KBM-7 (cell line): Measurements from ENCODE around the gene FILIP1.

Experiments used
- DNase-seq: peaks from one replicate; pipeline ENCODE4 v3.0.0-alpha.2; 2015
- in situ Hi-C: fragments of 300-500 bp; cut with MboI; formaldehyde crosslinking; loops from 2 replicates; pipeline ENCODE4 v1.14.3; 2020; ENCODE audit warnings: low sequenced_read_pairs, low pct_unique_long_range_greater_than_20kb, mixed read lengths

The FILIP1 gene, protein sequence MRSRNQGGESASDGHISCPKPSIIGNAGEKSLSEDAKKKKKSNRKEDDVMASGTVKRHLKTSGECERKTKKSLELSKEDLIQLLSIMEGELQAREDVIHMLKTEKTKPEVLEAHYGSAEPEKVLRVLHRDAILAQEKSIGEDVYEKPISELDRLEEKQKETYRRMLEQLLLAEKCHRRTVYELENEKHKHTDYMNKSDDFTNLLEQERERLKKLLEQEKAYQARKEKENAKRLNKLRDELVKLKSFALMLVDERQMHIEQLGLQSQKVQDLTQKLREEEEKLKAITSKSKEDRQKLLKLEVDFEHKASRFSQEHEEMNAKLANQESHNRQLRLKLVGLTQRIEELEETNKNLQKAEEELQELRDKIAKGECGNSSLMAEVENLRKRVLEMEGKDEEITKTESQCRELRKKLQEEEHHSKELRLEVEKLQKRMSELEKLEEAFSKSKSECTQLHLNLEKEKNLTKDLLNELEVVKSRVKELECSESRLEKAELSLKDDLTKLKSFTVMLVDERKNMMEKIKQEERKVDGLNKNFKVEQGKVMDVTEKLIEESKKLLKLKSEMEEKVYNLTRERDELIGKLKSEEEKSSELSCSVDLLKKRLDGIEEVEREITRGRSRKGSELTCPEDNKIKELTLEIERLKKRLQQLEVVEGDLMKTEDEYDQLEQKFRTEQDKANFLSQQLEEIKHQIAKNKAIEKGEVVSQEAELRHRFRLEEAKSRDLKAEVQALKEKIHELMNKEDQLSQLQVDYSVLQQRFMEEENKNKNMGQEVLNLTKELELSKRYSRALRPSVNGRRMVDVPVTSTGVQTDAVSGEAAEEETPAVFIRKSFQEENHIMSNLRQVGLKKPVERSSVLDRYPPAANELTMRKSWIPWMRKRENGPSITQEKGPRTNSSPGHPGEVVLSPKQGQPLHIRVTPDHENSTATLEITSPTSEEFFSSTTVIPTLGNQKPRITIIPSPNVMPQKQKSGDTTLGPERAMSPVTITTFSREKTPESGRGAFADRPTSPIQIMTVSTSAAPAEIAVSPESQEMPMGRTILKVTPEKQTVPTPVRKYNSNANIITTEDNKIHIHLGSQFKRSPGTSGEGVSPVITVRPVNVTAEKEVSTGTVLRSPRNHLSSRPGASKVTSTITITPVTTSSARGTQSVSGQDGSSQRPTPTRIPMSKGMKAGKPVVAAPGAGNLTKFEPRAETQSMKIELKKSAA (N-terminal part only)

DNA sequence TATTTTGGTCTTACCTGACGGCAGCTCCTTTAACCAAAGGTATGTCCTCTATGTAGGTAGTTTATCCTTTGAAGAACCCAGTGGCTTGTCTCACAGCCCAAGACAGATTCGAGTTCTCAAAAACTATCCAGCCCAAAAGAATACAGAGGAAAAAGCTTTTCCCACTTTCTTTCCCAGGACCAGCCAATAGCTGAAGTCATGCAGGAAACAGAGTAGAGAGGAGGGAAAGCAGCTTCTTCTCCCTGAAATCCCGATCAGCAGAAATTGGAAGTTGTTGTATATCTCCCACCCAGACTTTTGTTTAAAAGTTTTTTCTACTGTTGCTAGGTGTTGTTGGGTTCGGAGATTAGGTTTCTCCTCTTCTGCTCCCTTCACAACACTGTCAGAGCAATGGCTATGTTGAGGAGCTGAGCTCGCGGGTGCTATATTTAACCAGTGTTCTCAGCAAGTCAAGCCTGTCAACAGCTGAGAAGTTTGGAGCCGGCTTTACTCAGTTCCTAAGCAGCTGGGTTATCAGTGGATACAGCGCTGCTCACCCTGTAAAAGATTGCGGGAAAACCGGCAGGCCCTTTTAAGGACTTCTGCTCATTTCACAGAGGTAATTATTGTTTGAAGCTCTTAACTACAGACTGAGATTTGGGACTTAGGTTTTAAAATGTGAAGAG is at the start of gene FILIP1:
Gene FILIP1 (minus strand): TSS at position 401 of the 665 bp plus-strand sequence. CDS start 78,828 bp downstream, outside the sequence.
- in situ Hi-C loops: no loop called here
- DNase-seq: no peak

DNA sequence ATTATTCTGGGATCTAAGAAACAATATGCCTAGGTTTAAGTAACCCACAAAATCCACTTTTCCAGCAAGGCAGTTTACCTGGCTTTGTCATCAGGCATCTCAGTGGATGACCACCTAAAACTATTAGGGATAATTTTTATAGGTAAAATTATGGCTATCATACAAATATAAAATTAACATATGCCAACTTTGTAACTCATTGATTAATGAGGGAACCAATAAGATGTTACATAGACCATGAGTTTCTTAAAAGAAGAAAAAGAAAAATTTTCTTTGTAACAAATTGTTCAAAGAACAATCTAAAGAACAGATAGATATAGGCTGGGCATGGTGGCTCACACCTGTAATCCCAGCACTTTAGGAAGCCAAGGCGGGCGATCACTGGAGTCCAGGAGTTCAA is 49.7 kb upstream of the FILIP1 start:
- DNase-seq: no peak
- in situ Hi-C loops: no loop called here

DNA sequence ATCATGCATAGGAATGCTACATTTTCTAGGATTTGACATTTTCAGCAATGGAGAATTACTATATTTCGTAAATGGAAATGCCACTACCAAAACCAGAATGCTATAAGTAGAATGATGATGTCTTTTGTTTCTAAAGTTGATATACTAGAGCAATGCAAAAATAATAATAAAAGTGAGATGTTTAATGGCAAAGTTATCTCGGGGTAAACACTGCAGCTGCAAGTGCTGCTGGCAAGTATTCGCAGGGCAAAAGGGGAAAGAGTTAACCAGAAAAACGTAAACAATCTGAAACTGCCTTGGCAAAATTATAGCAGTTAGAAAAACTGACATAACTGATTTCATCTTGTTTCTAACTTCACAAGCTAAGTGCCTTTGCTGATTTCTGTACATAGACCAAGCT is 45.5 kb upstream of the FILIP1 start:
- DNase-seq: no peak
- in situ Hi-C loops: no loop called here

DNA sequence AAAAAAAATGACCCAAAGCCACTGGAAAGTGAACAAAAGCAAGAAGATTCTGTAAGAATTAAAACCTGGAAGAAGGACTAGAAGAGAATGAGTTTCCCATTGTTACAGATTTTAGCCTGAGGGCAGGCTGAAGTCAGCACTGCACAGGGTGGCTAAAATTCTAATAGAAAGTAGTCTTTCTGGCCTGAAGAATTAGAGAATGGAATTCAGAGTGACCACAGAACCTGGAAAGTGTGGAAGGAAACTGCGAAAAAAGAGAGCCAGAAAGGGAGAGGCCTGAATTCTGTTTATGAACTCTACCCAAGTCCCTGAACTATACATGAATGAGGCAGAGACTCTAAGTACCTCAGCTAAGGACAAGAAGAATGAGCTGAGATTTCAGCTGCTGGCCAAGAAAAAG is 38.9 kb upstream of the FILIP1 start:
- in situ Hi-C loops: no loop called here
- DNase-seq: no peak

DNA sequence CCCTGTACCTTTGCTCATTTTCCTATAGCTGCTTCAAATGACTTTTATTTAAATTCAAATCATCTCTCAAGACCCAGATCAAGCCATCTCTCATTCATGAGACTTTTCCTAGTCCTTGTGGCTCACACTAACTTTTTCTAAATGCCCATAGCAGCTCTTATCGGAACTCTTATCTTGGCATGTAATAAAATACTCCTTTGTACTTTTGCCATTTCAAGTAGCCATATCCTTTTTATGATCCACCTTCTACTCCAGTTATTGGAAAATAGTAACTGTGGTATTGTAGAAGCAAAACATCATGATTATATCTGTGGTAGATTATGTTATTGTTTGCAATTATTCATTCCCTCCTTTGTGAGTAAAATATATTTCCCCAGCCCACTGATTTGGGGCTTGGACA is 37.6 kb upstream of the FILIP1 start:
- DNase-seq: no peak
- in situ Hi-C loops: no loop called here

DNA sequence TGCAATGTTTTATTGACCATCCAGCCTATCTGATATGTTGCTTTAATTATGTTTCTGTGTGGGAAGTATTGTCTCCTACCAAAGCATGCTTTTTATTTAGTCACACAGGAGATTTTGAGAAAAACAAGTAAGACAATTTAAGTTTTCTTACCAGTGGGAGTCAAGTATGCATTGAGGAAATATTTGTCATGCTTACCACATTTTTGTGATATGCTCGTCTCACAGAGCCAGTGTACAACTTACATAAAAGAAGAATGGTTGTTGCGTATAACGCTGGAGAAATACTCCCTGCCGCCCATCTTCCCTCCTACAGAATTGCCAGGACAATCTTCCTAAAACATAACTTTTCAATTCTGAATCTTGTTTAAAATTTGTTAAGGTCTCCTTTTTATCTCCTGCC is 37.1 kb upstream of the FILIP1 start:
- in situ Hi-C loops: no loop called here
- no peak for DNase-seq

DNA sequence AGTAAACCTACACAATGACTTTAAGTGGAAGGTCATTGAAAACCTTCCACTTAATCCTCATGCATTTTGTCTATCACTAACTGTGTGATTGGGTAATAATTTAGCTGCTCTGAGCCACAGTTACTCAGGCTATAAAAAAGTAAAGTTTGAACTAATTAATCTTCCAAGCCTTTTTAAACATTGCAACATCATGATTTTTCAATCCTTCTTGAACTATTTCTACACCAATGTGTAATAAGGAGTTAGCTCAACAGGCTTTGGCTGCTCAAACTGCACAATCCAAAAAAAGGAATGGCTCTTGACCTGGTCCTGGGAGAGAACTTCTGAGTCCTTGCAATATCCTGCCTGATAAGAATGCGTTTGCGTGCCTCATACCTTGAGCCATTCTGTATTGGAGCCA is 34.8 kb upstream of the FILIP1 start:
- in situ Hi-C loops: no loop called here

DNA sequence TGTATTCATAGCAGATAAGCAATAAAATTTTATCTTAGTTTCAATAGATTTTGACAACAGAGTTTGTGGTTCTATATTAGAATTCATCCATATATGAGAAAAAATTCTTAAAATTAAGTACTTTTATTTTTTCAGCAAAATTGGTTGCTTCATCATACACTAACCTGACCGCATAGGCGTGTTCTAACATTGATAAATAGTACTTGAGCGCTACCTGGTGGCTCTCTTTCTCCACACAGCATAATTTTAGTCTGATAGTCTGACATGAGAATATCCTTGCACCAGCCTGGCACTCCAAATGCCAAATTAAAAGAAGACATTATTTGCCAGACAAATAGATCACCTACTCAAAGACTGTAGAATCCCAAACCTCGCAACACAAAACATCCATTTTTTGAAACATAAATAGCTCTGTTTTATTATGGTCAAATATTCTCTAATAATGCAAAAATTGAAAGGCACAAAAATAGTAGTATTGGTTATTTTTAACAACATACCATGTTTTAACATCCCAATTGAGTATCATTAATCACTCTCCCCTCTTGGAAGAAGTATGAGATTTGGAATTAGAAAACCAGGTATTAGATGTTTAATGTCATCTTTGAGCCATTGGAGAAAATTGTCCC is 33.0 kb upstream of the FILIP1 start:
- in situ Hi-C loops: no loop called here

More for the DNA sequence above, 34.8 kb upstream of the FILIP1 start:
- DNase-seq: no peak

DNA sequence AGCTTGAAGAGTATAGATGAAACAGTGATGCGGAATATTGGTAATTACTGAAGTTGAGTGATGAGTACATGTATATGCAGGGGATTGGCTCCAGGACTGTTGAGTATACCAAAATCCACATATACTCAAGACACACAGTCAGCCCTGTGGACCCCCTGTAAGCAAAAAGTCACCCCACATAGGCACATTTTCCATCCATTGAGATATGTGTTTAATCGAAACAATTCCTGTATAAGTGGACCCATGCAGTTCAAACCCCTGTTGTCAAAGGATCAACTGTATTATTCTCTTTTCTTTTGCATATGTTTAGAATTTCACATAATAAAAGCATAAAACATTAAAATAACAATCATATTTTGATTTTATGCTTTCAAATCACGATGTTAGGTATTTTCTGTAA is 32.1 kb upstream of the FILIP1 start:
- DNase-seq: no peak
- in situ Hi-C loops: no loop called here

More for the DNA sequence above, 33.0 kb upstream of the FILIP1 start:
- peak; percentile 75 for DNase-seq

DNA sequence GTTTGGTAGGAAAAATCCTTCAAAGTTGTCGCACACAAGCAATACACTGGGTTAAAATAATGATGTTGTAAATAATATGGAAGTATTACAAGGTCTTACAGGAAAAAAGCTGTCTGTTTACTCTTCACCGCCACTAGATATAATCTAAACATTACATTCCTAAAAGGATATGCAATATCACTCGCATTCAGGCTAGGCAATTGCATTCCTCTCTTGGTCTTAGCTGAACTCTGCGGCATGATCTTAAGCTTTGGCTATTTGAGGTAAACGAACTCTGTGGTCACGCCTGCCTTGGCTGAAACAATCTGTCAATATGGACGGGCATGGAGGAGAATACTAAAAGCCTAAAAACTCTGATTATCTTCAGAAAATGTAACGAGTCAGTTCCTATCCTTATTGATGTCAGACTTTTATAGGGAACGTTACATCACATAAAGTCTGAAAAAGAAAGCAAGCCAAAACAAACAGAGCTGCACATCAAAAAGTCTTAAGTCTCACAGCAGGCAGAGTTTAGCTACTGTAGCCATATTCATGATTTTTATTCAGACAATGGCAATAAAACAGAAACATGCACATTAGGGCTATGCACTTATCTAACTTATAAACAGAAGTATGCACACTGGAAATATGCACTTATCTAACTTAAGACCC is 30.8 kb upstream of the FILIP1 start:
- in situ Hi-C loops: loop anchor here (25.0 kb wide), 1 partner anchor 212 kb away; no protein-coding TSS in a partner anchor
- no peak for DNase-seq

DNA sequence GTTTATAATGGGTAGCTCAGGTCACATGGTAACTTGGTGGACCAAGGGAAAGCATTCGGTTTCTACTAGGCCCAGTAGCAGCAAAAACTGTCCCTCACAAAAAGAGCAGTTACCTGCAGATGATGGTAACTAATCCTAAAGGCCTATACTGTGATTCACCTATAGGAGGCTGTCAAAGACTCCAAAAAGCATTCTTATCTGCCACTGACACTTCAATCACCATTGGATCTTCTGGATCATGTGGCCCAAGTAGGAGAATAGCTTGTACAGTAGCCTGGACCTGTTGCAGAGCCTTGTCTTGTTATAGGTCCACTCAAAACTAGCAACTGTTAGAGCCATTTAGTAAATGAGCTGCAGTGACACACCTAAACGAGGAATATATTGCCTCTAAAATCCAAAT is 23.2 kb upstream of the FILIP1 start:
- in situ Hi-C loops: loop anchor here (25.0 kb wide), 1 partner anchor 204 kb away; no protein-coding TSS in a partner anchor
- DNase-seq: no peak

DNA sequence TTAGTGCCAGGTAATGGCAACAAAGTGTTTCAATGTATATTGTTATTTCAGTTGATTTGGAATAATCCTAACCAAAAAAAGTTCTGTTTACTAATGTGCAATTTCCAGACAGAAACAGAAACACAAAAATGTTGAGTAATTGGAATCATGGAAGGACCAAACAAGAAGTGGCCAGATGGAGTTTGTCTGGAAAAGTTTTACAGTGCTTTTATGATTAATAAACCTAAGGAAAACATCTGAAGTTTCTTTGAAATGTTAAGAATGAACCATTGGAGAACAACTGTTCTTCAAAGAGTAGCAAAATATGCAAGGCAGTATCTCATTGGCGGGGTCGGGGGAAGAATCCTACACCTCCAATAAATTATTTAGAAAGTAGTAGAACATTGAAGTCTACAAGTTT is 19.0 kb upstream of the FILIP1 start:
- in situ Hi-C loops: loop anchor here (25.0 kb wide), 1 partner anchor 200 kb away; no protein-coding TSS in a partner anchor
- DNase-seq: no peak

DNA sequence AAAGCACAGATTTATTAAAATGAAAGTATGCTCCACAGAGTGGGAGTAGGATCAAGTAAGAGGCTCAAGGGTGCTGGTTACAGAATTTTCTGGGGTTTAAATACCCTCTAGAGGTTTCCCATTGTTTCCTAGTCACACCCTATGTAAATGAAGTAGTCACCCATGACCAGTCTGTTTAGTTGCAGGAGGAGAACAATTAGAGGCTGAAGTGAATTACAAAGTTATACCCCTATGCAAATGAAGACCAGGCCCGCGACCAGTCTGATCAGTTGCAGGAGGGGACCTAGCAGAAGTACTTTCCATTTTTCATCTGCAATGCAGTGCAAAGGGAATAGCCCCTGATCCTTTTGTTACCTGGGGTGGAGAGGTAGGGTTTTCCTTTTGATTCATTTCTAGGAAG is 11.8 kb upstream of the FILIP1 start:
- in situ Hi-C loops: loop anchor here (25.0 kb wide), 1 partner anchor 193 kb away; no protein-coding TSS in a partner anchor
- DNase-seq: no peak

DNA sequence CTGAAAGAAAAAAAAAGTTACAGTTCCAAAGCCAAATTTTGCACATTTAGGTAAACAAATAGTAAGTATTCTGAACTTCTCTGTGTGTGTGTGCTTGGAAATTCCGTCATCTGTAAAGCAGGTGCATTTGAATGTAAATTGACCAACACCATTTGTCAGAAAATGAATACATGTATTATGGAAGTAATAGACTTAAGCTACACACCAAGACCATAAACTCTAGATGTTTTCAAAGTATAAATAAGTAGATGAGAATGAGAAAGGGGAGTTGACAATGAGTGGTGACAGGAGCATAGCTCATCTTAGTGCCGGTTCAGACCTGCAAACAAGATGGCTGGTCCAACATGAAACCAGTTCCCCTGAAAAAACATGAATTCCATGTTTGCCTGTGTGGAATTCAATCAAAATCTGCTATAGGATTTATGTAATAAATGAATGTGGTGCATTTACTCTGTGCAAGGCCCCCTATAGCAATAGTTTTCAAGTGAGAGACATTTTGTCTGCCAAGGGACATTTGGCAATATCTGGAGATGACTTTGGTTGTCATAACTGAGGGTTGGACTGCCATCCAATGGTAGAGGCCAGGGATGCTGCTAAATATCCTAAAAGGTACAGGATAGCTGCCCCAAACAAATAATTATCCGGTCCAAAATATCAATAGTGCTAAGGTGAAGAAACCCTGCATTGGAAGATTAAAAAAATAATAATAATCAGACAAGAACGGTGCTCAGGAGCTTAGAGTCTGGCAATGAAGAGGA is 11.0 kb upstream of the FILIP1 start:
- in situ Hi-C loops: loop anchor here (25.0 kb wide), 1 partner anchor 192 kb away; no protein-coding TSS in a partner anchor
- DNase-seq: no peak

DNA sequence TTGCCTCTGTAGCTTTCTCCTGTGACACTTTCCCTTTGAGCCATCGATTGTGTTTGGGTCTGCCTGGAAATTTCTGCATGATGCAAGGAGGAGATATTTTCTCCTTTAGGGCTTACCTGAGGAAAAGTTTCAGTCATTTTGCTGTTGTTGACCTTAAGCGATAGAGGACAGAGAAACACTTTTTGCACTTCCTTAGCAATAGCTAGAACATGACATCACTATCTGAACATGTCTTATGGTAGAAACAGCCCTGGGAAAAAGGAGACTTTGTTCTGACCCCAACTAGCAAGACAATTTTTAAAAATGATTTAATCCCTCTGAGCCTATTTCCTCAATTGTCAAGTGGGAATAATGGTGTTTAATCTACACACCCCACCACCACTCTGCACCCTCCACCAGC is 9.7 kb upstream of the FILIP1 start:
- in situ Hi-C loops: loop anchor here (25.0 kb wide), 1 partner anchor 191 kb away; no protein-coding TSS in a partner anchor
- no peak for DNase-seq

DNA sequence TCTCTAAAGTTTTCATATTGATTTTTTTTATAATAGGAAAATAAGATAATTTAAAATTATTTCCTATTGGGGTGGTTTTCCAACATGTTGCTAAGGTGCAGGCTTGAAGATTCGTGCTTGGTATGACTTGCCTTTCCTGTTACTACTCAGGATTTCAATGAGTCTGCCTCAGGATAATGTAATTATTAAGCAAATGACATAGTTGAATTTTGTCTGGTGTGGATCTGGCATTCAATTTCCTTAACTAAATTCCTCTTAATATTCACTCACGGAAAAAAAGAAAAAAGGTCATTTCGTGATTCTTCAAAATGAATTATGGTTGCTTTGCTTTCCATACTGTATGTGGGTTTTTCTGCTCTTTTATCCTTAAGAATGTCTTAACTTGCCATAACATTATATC is 9.3 kb upstream of the FILIP1 start:
- no peak for DNase-seq
- in situ Hi-C loops: loop anchor here (25.0 kb wide), 1 partner anchor 191 kb away; no protein-coding TSS in a partner anchor

DNA sequence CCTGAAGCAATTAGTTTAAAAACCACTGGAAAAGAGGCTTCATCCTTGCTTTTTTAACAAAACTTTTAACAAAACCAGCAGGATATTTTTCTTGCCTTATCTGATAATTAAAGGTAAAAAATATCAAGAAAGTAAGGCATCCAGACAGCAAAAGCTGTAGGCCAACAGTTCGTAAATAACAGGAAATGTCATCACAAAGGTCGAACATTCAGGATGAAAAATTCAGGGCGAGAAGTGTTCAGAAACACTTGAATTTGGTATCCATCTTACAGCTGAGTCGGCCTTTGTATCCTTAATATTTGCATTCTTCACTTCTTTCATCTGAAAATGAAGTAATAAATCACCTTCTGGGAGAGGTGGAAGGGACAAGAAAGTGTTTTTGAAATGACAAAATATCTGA is 8.2 kb upstream of the FILIP1 start:
- DNase-seq: no peak
- in situ Hi-C loops: loop anchor here (25.0 kb wide), 1 partner anchor 189 kb away; no protein-coding TSS in a partner anchor
